HG03103 (cell line): Measurements from ENCODE around the gene LAD1.

Source experiments
- ATAC-seq: cut with Tn5 transposase; IDR thresholded peaks from one replicate; pipeline ENCODE4 v1.9.1; 2021; ENCODE audit warnings: low read depth; ENCODE audit not compliant: unreplicated experiment

Gene LAD1

DNA sequence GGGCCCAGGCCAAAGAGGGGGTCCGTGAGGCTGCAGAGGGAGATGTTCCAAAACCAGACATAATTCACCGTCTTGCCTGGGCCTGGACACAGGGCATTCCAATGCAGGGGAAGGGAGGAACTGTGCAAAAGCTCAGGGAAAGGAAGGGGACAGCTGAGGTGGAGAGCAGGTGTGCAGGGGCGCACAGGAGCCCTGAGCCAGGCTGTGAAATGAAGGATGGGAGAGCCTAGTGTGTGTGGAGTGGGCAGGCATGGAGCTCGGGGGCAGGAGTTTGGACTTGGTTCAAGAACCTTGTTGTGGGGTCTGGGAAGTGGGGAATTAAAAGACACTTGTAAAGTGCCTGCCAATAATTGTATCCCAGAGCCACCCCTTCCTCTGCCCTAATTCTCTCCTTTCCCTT is 20.1 kb upstream of the LAD1 start:
- no peak for ATAC-seq

DNA sequence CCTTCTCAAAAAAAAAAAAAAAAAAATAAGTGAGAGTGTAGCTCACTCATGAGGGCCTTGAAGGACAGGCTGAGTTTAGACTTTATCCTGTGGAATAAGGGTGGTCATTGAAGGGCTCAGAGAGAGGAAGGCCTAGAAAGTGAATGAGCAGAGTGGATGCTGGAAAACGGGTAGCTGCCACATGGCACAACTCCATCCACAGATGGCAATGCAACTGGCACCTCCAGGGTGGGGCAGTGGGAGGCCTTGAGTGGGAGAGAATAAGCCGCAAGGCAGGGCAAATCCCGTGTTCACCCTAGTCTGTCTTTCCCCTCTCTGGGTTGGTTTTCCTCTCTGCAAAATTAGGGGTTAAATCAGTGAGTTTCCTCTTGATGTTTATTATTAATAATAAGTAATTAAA is 19.3 kb upstream of the LAD1 start:
- ATAC-seq = no peak

DNA sequence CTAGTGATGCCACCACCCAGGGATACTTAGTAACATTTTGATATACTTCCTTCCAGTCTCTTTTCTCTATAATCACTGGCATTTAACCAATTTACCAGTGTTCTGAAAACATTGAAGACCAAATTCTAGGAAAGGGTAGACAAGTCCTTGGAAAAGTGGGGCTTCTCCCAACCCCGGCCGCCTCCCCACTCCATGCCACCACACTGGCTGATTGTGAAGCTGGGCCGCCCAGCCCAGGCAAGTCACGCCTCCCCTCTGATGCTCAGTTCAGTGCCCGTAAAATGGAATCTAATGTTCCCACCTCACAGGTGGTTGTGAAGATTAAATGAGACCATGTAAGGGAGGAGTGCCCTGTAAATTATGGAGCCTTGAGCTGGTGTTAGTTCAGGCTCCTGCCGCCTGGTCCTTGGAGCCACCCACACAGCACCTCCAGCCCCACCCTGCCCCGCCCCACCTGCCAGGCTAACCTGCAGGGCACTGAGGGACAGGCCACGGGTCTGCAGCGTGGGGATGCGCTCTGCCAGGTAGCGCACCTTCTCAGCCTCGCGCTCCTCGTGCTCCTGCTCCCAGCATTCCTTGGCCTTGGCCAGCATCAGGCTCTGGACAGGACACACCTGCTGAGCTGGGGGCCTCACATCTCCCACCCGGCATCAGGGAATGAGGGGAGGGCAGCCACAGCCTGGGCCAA is 15.1 kb upstream of the LAD1 start:
- ATAC-seq = no peak

DNA sequence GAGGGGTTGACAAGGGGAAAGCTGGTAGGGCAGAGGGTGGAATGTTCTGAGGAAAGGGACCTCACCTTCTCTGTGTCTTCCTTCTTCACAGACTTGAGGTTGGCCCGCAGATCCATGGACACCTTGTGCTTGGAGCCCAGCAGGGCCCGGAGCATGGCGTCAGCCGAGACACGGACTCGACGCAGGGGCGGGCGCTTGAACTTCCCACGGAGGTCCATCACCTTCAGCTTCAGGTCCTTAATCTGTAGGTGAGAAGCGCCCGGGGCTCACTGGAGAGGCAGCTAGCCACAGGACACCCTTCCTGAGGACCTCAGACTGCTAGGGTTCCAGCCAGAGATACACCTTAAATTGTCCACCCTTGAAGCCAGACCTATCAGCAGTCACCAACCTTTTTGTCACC is 12.2 kb upstream of the LAD1 start:
- no peak for ATAC-seq

DNA sequence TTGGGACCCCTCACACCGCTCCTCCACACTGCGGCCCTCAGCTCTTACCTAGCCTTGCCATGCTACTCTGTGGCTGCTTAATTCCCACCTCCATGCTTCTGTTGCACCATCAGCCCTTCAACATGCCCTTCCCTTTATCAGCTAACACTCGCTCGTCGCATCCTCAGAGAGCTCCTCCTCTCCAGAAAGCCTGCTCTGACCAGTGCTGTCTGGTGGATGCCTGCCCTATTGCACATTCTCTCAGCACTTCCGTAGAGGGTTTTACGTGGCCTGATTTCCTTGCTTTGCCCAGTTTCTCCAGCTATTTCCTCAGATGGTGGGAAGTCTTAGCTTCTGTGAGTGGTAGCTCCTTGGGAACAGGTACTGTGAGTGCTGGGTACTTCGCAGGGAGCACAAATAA is 10.3 kb upstream of the LAD1 start:
- no peak for ATAC-seq

DNA sequence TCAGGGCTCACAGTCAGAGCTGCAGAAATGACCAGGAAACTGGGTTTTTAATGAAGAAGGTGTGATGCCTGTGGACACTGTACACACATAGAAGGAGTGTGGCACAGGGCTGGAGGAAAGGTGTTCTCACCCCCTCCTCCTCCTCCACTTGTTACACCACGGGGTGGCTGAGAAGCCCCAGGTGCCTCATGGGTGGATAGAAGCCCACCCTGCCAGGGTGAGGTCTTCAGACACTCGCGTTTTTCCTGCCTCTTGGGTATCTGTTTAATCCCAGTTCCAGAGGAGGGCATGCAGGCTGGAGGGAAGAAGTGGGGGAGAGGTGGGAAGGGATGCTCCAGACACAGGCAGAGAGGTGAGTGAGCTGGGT is 9.7 kb upstream of the LAD1 start:
- ATAC-seq = no peak

DNA sequence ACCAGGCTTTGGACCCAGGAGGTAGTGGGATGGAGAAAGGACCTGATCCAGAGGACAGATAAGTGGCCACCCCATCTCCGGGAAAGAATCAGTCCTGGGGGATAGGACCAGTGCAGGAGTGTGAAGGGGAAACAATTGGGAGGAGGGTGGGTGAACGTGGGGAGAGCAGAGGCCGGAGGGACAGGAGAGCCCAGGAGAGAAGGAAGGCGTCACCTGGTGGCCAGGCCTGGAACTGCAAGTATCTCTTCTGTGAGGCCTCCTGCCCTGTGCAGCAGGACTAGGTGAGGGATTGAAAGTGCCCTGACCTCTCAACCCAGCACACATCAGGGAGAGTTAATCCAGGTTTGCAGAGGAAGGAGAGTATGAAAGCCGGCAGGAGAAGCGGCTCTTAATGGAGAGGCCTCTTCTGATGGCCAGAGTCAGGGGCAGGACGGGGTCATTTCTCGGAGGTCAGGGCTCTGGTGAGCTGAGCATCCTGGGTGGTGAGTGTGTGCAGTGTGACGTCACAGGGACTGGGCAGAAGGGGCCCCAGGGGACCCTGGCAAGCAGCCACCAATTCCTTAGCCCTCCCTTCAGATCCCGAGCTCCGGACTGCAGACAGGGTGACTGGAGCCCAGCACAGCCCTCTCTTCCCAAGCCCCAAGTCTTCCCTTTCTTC is 9.2 kb upstream of the LAD1 start:
- no peak for ATAC-seq

DNA sequence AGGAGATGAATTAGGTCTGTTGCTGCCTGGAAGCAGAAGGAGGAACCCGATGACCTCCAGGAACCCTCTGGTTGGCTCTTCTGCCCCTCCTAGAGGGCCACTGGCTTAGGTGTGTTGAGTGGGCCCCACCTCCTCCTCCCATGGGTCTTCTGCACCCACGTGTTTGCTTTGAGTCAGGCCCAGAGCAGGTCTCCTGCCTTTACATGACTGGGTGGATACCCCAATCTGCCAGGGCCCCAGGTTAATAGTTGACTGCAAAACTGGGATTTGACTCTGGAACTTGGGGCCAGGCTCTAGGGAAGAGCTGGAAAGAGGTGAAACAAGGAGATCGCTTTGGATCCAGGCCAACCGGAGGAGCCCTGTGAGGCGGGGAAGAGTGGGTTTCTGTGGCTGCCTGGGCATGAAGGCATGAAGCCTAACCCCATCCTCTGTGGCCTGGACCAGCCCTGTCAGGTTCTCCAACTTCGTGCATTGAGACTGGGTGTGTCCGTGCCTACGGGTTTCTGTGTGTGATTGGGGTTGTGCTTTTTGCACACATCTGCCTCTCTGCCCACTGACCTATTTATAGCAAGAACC is 7.8 kb upstream of the LAD1 start:
- ATAC-seq = no peak

DNA sequence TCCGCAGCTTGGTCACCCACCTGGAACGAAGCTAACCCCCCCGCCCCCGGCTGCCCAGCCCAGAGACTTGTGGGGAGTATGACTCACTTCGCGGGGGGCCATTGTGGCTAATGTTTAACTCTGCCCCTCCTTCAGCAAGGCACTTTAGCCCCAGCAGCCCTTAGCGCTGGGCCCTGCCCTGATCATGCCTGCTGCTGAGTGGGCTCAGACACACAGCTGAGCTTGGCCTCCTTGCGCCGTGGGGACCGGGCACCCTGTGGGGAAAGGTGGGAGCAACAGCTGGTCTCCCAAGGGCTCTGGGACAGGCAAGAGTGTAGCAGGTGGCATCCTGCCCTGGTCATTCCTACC is 6.3 kb upstream of the LAD1 start:
- no peak for ATAC-seq

DNA sequence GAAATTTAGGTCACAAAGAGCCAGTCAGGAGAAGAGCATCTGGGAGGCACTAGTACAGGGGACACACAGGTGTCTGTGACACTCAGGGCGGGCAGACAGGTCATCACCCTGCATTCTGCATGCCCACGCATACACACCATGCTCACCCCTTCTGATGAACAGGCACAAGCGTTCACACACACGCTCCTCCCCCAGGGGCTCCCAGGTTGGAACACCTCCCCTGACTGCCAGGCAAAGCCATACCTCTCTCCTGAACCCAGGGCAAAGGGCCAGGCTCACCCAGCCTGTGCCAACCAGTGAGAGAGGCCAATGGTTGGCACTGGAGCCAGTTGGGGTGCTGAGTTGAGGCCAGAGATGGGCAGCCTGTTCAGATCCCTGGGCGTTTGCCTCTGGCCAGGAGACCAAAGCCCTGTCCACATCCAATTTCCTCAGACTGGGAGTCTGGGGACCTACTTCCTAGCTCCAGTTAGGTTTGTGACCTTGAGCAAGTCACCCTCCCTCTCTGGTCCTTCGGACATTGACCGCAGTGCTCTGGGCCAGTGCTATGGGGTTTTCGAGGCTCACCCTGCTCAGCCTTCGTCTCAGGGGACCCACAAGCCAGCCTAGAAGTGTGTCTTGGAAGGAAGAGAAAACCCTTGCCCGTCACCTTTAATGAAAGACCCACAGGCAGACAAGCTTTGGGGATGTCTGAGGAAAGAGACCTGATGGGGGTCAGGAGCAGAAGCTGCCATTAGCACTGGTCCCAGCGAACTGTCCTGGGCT is 5.8 kb upstream of the LAD1 start:
- no peak for ATAC-seq

DNA sequence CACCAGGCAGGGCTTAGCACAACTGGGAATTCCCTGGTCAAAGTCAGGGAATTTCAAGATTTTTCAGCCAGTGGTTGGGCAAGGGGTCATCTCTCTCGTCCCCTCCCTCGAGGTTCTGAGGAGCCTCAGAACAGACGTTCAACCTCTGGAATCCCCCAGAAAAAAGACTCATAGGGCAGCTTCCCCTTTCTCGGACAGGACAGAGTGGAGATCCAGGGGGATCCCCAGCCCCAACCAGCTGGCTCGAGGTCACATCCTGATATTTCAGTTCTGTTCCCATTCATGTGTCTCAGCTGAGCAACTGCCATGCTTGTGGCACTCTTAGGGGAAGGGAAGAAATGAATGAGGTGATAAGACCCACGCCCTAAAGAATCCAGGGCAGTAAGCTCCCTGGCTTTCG is 4.9 kb upstream of the LAD1 start:
- no peak for ATAC-seq

DNA sequence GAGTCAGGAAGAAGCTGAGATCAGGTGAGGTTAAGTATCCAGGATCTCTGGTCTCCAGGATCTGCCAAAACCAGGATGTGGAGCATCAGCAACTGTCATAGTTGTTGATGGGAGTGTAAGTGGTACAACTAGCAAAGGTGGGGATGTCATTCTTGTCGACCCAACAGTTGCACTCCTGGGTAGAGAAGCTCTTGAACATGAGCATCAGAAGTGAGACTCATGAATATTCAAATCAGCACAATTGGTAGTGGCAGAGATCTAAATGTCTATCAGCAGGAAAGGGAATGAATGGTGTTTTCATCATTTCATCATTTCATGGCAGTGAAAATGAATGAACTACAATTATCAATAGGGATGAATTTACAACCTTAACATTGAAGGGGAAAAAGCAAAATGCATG is 4.2 kb upstream of the LAD1 start:
- no peak for ATAC-seq

DNA sequence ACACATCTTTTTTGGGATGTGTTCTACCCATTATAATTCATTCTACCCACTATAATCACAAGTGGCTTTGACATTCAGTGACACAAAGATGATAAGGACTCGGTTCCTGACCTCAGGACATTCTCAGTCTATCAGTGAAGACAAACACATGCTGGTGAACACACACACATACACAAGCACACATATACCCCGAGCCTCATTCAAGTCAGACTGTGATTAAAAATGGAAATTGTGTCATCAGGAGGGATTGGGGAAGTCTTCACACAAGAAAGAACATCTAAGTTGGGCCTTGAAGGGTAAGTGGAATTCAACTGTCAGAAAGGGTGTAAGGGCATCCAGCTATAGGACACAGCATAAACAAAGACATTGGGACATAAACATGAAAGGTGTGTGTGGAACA is 2.6 kb upstream of the LAD1 start:
- ATAC-seq = no peak

DNA sequence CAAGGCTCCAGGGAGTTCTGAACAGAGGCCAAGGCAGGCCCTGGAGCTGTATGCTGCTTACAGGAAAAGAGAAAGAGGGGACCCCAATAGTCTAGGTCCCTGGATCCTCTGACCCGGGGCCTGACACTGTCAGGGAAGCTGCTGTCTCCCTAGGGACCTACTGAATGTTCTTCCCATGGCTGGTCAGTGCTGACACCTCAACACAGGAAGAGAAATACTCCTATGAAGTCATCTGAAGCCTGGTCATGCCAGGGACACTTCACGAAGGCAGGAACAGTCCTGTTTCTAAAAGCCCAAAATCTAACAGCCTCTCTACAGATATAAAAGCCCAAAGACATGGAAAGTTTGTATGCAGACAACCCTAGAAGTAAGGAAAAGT is 1.7 kb upstream of the LAD1 start:
- ATAC-seq = no peak

DNA sequence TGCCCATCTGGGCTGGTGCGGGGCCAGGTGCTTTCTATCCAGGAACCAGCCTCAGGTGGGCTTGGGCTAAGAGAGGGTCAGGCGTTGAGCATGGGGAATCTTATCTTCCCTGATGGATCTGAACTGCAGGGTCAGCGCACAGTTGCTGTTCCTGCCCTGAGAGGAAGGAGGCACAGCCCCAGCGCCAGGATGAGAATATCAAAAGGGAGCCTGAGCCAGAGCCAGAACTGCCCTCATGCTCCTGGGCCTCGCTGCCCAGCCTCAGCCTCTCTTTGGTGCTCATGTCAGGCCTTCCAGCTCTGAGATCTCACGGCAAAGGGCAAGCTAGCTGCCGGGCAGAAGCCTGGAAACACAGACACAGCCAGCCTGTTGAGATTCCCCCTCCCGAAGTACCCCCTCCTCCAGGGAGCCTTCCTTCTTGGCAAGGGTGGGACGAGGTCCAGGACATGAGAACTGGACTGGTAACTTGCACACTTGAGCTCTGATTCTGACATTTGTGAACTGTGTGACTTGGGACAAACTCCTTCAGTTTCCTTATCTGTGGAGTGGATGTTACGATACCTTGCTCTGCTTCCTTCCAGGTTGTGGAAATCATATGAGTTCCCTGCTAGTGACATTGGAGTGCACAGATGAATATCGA is 1.2 kb upstream of the LAD1 start:
- ATAC-seq = no peak

DNA sequence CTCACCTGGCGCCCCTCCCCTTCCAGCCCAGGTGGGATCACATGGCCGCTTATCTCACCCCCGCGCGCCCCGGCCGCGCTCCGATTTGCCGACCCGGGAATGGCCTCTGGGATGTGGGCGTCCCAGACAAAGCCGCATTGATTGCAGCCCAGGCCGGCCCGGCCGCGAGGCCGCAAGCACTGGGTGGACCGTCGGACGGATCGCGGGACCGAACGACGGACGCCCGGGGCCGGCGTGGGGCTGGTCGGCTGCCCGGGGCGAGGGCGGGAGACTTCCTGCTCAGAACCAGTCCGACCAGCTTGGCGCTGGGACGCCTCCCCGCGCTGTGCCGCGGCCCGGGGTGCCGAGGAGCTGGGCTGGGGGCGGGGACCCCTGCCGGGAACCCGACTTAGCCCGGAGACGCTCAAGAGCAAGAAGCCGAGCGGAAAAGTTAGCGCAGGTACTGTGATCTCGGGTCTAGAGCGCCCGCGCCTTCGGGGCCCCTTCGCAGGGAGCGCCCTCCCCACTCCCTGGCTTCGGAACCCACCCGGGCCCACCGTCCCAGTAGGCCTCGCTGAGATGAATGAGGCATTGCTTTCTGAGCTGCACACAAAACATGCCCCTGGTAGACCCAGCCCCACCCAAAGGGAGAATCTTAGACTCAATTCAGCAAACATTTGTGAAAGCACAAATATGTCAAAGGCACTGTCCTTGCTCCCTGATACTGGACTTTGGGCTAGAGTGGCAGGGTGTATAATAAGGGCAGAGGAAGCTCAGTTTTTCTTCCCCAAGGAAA is 415 bp upstream of the LAD1 start:
- no peak for ATAC-seq

DNA sequence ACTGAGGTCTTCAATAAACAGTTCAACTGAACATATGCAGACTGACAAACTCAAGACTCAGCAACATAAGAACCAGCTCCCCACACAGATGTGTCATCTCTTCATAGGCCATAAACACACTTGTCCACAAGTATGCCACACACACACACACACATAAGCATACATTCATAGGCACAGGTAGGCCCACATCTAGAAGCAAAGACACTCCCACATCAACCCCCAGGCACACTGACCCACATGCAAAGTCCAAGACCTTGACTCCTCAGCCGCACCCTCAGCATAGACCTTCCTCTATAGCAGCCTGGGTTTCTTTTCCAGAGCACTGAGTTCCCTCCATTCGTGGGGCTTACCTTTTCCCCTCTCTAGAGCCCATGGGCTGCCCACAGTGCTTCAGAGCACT is 1.4 kb downstream of the LAD1 start:
- ATAC-seq = no peak

DNA sequence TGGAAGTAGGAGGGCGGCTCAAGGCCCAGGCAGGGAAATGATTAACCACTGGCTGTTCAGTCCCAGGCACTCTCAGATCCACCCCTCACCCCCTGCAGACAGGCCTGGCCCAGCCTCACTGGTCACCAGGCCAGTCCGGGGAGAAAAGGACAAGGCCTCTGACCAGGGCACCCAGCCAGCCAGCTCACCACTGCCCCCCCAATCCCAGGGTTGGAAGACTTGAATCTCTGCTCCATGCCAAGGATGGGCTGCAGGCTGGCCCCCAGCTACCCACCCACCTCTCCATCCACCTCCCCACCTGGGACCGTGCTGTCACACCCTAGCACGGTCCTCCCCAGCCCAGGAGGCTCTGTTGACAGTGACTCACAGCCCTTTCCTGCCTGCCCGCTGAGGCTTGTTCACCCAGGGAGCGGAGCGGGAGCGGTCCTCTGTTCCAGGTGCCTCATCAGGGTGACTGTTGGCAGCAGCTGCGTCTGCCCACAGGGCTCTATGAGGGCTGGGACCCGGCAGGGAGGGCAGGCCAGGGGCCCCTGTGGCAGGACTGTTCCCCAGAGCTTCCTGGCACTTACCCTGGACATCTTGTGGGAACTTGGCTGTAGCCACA is 2.2 kb downstream of the LAD1 start:
- no peak for ATAC-seq

DNA sequence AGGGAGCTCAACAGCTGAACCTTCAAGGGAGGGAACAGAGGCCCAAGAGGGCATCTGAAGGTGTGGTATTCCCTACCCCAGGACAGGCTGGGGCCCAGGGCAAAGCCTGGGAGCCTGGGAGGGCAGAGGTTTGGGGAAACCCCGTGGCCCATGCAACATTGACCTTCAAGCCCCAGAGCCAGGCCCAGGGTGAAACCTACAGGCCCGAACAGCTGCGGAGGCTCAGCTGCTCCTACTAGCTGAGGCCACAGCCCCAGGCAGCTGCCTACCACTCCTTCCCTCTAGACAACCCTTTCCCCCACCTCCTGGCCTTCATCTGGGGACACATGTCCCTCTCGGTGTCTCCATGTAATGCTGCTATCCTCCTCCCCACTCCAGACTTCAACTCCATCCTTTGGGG is 3.2 kb downstream of the LAD1 start:
- no peak for ATAC-seq

DNA sequence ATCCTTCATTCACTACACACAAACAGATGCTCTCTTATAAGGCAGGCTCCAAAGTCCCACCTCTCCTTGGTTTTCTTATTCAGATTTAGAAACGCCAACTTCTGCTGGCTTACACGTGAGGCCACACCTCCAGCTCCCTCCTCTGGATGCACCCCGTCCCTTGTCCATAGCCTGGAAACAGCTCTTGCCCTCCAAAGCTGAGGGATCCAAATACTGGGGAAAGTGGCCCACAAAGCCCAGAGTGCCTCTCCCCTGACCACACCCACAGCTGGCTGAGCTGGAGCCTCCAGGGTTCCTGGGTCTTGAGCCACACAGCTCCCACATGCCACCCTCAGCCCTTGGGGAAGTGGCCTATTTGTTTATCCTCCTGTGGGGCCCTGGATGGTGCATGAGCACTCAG is 4.5 kb downstream of the LAD1 start:
- ATAC-seq = no peak
